ENCODE data around the gene ADAMTSL2. TPM values are rescaled to one million over a fixed set of nuclear protein-coding genes. Genes with fewer than 3 reads are reported as not detected.

The ADAMTSL2 gene
- total and polyA plus RNA-seq, 2 of the 13 experiments (the other 11 are each of a cell fraction or from before 2014, with no cell fraction given), result 1.9 to 3.8 TPM

DNA sequence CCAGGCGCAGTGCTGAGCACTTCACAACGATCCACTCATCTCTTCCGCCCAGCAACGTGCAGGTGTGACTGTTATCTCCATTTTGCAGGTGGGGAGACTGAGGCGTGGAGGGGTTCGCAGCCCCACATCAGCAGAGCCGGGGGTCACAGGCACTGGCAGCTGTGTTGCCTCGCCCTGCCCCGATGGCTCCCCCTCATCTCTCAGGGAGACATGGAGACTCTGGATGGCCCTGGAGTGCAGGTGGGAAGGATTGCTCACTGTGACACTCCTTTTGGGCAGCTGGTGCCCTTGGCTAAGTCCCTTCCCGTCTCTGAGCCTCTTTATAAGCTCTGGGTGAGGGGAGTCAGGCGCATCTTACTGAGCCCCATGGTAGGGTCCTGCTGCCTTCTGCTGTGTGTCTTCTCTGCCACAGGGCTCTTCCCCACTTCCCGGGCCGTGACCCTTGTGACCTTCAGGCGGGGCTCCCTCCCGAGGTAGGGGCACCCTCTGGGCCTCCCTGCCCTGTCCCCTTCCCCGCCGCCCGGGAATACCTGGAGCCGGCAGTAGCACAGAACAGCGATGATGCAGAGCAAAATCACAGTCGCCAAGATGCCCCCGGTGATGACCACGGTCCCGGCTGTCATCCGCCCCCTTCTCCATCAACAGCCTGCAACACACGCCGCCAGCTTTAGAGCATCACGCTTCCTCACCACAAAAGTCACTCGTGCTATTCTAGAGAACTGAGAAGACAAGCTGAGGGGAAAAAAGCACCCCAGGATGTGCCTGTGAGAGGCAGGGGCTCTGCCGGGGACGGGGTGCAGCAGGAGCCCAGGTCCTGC, 45.3 kb downstream of the ADAMTSL2 start:
- H2AFZ ChIP-seq (ENCODE audit: low read length), result no peak overlapping the region
- BruUV-seq (replicated peaks), result no TSS peak
- FAIRE-seq, result no peak
- CTCF ChIA-PET (ENCODE audit: low intra/inter-chr PET ratio, low total read pairs), result no interaction called here
- POLR2A ChIA-PET, result no interaction called here
- H3K27me3 ChIP-seq (ENCODE audit: control insufficient read depth in 1 of 2, insufficient read depth in 2 of 2, low read length in 2 of 2), result peaks cover 19 to 89% of the 10 kb centered on the region in 2 experiments
- H4K20me1 ChIP-seq (ENCODE audit: insufficient read depth, low read length), result no peaks in the 10 kb centered on the region
- H3K27ac ChIP-seq (ENCODE audit: extremely low read length, insufficient read depth, low read length), result no peak overlapping the region
- no peak overlapping the region for H3K4me2 ChIP-seq (ENCODE audit: low read depth, low read length)
- H3K36me3 ChIP-seq (replicated peaks in 1 of 2; ENCODE audit: control insufficient read depth in 1 of 2, insufficient read depth in 2 of 2, low read length in 2 of 2), result no peaks in the 10 kb centered on the region
- no peak for ATAC-seq
- WGBS (ENCODE audit: low lambda C conversion rate), result 18% methylated on average over 10 of the region's 31 CpGs
- no peak overlapping the region for H3K9ac ChIP-seq (ENCODE audit: insufficient read depth, low read depth, low read length)
- H3K4me1 ChIP-seq (ENCODE audit: insufficient read depth, low read length), result peaks cover 21% of the 10 kb centered on the region
- in situ Hi-C loops (cut with HindIII; ENCODE audit: extremely low pct_ligation_motif_present, low pct_unique_long_range_greater_than_20kb) (no loop called here), intact Hi-C loops (cut with micrococcal nuclease; ENCODE audit: unreplicated experiment) (no loop called here)
- H3K9me3 ChIP-seq (ENCODE audit: low read length), result no peaks in the 10 kb centered on the region
- no peak for DNase-seq (ENCODE audit: low spot score)
- no peaks in the 10 kb centered on the region for H3K79me2 ChIP-seq (ENCODE audit: insufficient read depth, low read length)
- no peak overlapping the region for H3K4me3 ChIP-seq (replicated peaks in 1 of 3; ENCODE audit: insufficient read depth in 1 of 3, low read depth in 2 of 3, low read length in 3 of 3)
- TF ChIP-seq, protein P1, sequence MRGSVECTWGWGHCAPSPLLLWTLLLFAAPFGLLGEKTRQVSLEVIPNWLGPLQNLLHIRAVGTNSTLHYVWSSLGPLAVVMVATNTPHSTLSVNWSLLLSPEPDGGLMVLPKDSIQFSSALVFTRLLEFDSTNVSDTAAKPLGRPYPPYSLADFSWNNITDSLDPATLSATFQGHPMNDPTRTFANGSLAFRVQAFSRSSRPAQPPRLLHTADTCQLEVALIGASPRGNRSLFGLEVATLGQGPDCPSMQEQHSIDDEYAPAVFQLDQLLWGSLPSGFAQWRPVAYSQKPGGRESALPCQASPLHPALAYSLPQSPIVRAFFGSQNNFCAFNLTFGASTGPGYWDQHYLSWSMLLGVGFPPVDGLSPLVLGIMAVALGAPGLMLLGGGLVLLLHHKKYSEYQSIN (CRISPR knock-in tag; IDR thresholded peaks at IDR 0.05; ENCODE audit: borderline replicate concordance), result no peak
- TF ChIP-seq, protein P2, sequence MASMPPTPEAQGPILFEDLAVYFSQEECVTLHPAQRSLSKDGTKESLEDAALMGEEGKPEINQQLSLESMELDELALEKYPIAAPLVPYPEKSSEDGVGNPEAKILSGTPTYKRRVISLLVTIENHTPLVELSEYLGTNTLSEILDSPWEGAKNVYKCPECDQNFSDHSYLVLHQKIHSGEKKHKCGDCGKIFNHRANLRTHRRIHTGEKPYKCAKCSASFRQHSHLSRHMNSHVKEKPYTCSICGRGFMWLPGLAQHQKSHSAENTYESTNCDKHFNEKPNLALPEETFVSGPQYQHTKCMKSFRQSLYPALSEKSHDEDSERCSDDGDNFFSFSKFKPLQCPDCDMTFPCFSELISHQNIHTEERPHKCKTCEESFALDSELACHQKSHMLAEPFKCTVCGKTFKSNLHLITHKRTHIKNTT (CRISPR knock-in tag; IDR thresholded peaks at IDR 0.05), result no peak
- TF ChIP-seq CHD4 (IDR thresholded peaks at IDR 0.05; ENCODE audit: borderline replicate concordance, low read length), result no peak
- TF ChIP-seq MED13 (CRISPR knock-in tag; IDR thresholded peaks at IDR 0.05), result no peak
- no peak for TF ChIP-seq RELA (CRISPR knock-in tag; IDR thresholded peaks at IDR 0.05)
- TF ChIP-seq ZFP36L2 (CRISPR knock-in tag; IDR thresholded peaks at IDR 0.05), result no peak
- TF ChIP-seq HOXD1 (CRISPR knock-in tag; IDR thresholded peaks at IDR 0.05), result no peak
- TF ChIP-seq NFIB (CRISPR knock-in tag; IDR thresholded peaks at IDR 0.05; ENCODE audit: borderline replicate concordance), result no peak
- TF ChIP-seq, protein P3, sequence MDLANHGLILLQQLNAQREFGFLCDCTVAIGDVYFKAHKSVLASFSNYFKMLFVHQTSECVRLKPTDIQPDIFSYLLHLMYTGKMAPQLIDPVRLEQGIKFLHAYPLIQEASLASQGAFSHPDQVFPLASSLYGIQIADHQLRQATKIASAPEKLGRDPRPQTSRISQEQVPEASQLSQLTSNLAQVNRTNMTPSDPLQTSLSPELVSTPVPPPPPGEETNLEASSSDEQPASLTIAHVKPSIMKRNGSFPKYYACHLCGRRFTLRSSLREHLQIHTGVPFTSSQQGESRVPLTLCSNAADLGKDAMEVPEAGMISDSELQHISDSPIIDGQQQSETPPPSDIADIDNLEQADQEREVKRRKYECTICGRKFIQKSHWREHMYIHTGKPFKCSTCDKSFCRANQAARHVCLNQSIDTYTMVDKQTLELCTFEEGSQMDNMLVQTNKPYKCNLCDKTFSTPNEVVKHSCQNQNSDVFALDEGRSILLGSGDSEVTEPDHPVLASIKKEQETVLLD (CRISPR knock-in tag; IDR thresholded peaks at IDR 0.05; ENCODE audit: low read depth), result no peak
- TF ChIP-seq, protein P4, sequence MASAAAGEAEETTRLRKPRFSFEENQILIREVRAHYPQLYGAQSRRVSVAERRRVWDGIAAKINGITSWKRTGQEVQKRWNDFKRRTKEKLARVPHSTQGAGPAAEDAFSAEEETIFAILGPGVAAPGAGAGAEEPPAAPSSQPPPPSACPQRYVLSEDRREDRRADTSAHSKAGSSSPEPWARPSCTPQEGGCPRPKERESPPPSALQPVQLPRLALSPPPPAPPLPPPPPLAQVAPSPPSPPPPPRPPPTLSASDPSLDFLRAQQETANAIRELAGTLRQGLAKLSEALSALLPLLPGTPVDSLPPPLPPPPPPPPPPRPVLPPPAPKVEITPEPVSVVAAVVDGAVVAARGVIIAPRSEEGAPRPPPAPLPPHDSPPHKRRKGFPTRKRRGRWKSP (CRISPR knock-in tag; IDR thresholded peaks at IDR 0.05), result no peak
- TF ChIP-seq, protein P5, sequence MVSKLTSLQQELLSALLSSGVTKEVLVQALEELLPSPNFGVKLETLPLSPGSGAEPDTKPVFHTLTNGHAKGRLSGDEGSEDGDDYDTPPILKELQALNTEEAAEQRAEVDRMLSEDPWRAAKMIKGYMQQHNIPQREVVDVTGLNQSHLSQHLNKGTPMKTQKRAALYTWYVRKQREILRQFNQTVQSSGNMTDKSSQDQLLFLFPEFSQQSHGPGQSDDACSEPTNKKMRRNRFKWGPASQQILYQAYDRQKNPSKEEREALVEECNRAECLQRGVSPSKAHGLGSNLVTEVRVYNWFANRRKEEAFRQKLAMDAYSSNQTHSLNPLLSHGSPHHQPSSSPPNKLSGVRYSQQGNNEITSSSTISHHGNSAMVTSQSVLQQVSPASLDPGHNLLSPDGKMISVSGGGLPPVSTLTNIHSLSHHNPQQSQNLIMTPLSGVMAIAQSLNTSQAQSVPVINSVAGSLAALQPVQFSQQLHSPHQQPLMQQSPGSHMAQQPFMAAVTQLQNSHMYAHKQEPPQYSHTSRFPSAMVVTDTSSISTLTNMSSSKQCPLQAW (CRISPR knock-in tag; IDR thresholded peaks at IDR 0.05), result no peak
- TF ChIP-seq, protein P6, sequence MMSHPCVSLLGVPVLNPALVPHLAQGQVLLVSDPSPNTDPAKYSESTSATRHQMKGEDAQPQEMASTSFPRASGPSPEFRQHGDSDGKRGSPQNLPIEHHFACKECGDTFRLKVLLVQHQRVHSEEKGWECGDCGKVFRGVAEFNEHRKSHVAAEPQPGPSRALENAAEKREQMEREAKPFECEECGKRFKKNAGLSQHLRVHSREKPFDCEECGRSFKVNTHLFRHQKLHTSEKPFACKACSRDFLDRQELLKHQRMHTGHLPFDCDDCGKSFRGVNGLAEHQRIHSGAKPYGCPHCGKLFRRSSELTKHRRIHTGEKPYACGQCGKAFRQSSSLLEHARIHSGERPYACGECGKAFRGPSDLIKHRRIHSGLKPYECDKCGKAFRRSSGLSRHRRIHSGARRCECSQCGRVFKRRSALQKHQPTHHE (CRISPR knock-in tag; IDR thresholded peaks at IDR 0.05; ENCODE audit: borderline replicate concordance), result no peak
- TF ChIP-seq ZBTB1 (CRISPR knock-in tag; IDR thresholded peaks at IDR 0.05; ENCODE audit: borderline replicate concordance), result no peak
- TF ChIP-seq ZNF746 (CRISPR knock-in tag; IDR thresholded peaks at IDR 0.05), result no peak
